ENCODE measurements around the gene TTC17.

TTC17 gene

GRCh38 chr11:43541993-43542392 is 183.3 kb downstream of the TTC17 start:
- H3K27me3 ChIP-seq, result no peaks in the 10 kb centered on the region
- H3K4me1 ChIP-seq, result no peaks in the 10 kb centered on the region
- H3K36me3 ChIP-seq, result no peaks in the 10 kb centered on the region
- H3K9me3 ChIP-seq, result no peaks in the 10 kb centered on the region
- no peak overlapping the region for H3K4me3 ChIP-seq (ENCODE audit: low read depth, low read length)
- no peak for TF ChIP-seq CTCF (IDR thresholded peaks at IDR 0.05; ENCODE audit: low read depth, low read length)
- DNase-seq, result no peak

- Histone ChIP-seq H3K27me3 (no peaks in the 10 kb centered on the region), H3K36me3 (no peaks in the 10 kb centered on the region), H3K4me1 (no peaks in the 10 kb centered on the region), H3K9me3 (no peaks in the 10 kb centered on the region), H3K4me3 (ENCODE audit: low read depth, low read length) (no peak overlapping the region)
- DNase-seq, result no peak
- TF ChIP-seq CTCF (IDR thresholded peaks at IDR 0.05; ENCODE audit: low read depth, low read length), result no peak
These were observed 184.3 kb downstream of the TTC17 start for GRCh38 chr11:43542750-43543712.

All from BE2C (cell line).